ENCODE results near the gene SORCS2. TPM values are rescaled to one million over a fixed set of nuclear protein-coding genes. Genes with fewer than 3 reads are reported as not detected.

Gene SORCS2
- total RNA-seq, 4 donors from 2014 or later = 1.1 to 2.5 (median 2.0) TPM

DNA sequence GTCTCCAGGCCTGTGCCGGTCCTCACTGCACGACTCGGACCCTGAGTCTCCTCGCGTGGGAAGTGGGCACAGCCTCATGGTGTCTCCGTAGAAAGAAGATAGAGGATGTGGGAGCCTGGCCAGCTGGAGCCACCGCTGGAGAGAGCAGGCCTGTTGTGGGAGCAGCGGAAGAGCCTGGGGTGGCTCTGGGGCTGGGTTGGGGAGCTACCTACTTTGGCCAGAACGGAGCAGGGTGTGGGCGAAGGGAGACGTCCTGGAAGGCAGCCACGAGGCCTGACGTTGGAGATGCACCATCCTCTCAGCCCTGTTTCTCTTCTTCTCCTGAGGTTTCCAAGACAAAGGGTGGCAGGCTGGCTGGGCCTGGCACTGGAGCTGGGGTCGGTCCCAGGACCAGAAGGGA lies 93.8 kb downstream of the SORCS2 start:
- intact Hi-C loops (cut with DNase I) = no loop called here
- no peak for DNase-seq
- TF ChIP-seq, protein P1, sequence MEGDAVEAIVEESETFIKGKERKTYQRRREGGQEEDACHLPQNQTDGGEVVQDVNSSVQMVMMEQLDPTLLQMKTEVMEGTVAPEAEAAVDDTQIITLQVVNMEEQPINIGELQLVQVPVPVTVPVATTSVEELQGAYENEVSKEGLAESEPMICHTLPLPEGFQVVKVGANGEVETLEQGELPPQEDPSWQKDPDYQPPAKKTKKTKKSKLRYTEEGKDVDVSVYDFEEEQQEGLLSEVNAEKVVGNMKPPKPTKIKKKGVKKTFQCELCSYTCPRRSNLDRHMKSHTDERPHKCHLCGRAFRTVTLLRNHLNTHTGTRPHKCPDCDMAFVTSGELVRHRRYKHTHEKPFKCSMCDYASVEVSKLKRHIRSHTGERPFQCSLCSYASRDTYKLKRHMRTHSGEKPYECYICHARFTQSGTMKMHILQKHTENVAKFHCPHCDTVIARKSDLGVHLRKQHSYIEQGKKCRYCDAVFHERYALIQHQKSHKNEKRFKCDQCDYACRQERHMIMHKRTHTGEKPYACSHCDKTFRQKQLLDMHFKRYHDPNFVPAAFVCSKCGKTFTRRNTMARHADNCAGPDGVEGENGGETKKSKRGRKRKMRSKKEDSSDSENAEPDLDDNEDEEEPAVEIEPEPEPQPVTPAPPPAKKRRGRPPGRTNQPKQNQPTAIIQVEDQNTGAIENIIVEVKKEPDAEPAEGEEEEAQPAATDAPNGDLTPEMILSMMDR (IDR thresholded peaks at IDR 0.05) = no peak
- no peak for TF ChIP-seq POLR2A (IDR thresholded peaks at IDR 0.05)
- Histone ChIP-seq H3K9me3 (no peaks in the 10 kb centered on the region), H3K36me3 (no peaks in the 10 kb centered on the region), H3K27ac (no peak overlapping the region), H3K4me3 (no peak overlapping the region), H3K27me3 (peaks cover 0 to 69% (median 0%) of the 10 kb centered on the region in 4 donors), H3K4me1 (peaks cover 0 to 21% (median 3%) of the 10 kb centered on the region in 3 donors)
- 40 to 58% methylated on average over 1 to 12 of the region's 14 CpGs for WGBS, 2 donors

DNA sequence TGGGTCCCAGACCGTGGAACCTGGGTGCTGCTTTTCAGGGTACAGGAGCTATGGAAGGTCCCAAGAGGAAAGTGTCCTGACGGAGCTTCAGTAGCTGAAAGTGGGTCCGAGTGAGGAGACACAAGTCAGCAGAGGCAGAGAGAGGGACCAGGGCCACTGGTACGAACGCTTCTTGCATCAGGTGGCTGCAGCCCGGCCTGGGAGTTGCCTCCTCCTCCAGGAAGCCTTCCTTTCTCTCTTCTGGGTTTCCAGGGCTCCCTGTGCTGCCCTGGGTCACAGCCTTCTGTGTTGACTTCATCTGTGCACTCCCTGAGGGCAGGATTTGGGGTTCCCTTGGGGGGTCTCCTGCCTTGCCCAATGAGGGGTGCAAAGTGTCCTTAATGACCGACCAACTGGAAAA lies 94.5 kb downstream of the SORCS2 start:
- intact Hi-C loops (cut with DNase I) = no loop called here
- Histone ChIP-seq H3K27me3 (peaks cover 0 to 62% (median 0%) of the 10 kb centered on the region in 4 donors), H3K27ac (no peak overlapping the region), H3K9me3 (no peaks in the 10 kb centered on the region), H3K4me3 (no peak overlapping the region), H3K4me1 (peaks cover 0 to 21% (median 0%) of the 10 kb centered on the region in 3 donors), H3K36me3 (no peaks in the 10 kb centered on the region)
- WGBS, 2 donors = 81 to 97% methylated on average over 5 to 6 of the region's 7 CpGs
- no peak for DNase-seq
- no peak for TF ChIP-seq POLR2A (IDR thresholded peaks at IDR 0.05)

DNA sequence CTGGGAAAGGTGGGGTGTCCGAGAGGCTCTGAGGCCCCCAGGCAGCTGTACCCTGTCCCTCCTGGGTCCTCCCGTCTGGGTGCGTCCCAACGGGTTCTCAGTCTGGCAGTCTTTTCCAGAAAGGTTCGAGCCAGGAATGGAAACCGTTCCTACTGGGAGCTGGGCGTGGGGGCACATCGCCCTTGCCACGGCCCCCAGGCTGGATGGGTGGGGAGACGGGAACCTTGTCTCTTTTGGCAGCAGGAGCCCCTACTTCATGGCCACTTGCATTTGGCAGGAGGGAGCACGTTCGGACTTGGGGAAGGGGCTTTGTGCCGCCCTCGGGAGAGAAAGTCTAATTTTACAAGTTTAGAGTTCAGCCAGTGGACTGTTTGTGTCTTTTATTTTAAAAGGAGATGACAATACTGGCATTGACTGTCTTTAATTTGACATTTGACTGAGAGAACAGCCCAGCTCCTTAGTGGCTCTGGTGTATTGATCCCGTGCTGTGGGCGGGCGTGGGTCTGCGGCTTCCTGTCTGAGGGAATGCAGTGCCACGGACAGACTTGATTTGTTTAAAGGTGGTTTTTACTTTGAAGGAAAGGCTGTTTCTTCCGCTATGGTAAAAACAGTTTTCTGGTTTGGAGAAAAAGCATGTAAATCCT lies 95.1 kb downstream of the SORCS2 start:
- peaks cover 0 to 22% (median 0%) of the 10 kb centered on the region in 3 donors for H3K4me1 ChIP-seq
- intact Hi-C loops (cut with DNase I) = no loop called here
- WGBS, 2 donors = 52 to 75% methylated on average over 11 to 15 of the region's 20 CpGs
- H3K9me3 ChIP-seq = no peaks in the 10 kb centered on the region
- TF ChIP-seq POLR2A (IDR thresholded peaks at IDR 0.05) = no peak
- TF ChIP-seq, protein P1 (IDR thresholded peaks at IDR 0.05) = no peak
- no peak overlapping the region for H3K4me3 ChIP-seq
- H3K36me3 ChIP-seq = no peaks in the 10 kb centered on the region
- H3K27ac ChIP-seq = no peak overlapping the region
- no peak for DNase-seq
- H3K27me3 ChIP-seq = peaks cover 0 to 56% (median 0%) of the 10 kb centered on the region in 4 donors

DNA sequence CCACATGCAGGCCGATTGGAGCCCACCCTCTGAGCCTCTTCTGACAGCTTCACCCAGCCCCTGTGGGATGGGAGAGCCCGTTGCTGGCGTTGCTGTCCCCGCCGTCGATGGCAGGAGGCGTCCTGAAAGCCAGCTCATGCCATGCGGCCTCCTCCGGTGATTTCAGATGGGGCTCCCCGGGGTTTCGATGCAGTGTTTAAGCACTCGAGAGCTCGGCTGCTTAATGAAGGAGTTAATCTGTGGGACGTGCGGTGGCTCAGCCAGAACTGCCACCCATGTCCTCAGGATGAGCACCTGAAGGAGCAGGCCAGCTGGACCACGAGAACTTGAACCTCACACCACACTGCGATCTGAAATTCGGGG lies 95.6 kb downstream of the SORCS2 start:
- Histone ChIP-seq H3K4me1 (peaks cover 0 to 22% (median 0%) of the 10 kb centered on the region in 3 donors), H3K9me3 (no peaks in the 10 kb centered on the region), H3K36me3 (no peaks in the 10 kb centered on the region), H3K27ac (no peak overlapping the region), H3K27me3 (peaks cover 0 to 52% (median 0%) of the 10 kb centered on the region in 4 donors), H3K4me3 (no peak overlapping the region)
- no peak for TF ChIP-seq POLR2A (IDR thresholded peaks at IDR 0.05)
- TF ChIP-seq, protein P1 (IDR thresholded peaks at IDR 0.05) = no peak
- DNase-seq = no peak
- intact Hi-C loops (cut with DNase I) = no loop called here
- 76 to 81% methylated on average over 5 to 11 of the region's 18 CpGs for WGBS, 2 donors

DNA sequence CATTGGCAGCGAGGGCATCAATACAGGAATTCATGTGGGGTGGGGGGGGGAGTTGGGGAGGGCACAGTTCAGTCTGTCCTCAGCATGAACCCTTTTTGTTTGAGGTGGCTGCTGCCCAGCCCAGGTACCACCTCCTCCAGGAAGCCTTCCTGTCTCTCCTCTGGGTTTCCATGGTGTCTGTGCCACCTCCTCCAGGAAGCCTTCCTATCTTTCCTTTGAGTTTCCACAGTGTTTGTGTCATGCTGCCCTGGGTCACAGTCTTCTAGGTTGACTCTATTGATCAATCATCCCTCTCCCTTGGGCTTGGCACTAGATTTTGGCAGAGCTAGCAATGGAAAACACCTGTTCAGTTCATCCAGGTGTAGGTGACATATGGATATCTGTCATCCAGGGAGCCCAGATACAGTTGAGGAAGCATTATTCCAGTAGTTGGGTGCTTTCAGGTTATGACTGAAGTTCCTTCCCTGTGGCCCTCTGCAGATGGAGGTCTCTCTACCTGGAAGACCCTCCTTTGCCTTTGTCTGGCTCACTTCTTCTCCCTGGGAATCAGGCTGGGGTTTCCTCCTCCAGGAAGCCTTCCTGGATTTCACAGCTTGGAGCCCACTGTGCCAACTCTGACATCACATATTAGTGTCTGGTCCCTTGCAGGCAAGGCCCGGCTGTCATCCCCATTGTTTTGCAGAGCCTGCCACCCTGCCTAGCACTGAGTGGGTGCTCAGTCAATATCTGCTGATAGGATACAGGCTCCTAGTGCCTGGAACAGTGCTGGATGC lies 96.6 kb downstream of the SORCS2 start:
- Histone ChIP-seq H3K9me3 (no peaks in the 10 kb centered on the region), H3K36me3 (no peaks in the 10 kb centered on the region), H3K27ac (no peak overlapping the region), H3K27me3 (peaks cover 0 to 48% (median 0%) of the 10 kb centered on the region in 4 donors), H3K4me1 (peaks cover 0 to 22% (median 0%) of the 10 kb centered on the region in 3 donors), H3K4me3 (no peak overlapping the region)
- 78 to 81% methylated on average over 1 to 2 of the region's 2 CpGs for WGBS, 2 donors
- intact Hi-C loops (cut with DNase I) = no loop called here
- no peak for DNase-seq
- TF ChIP-seq, protein P1 (IDR thresholded peaks at IDR 0.05) = no peak
- TF ChIP-seq POLR2A (IDR thresholded peaks at IDR 0.05) = no peak

All from esophagus squamous epithelium (tissue), 5 donors.